ENCODE measurements around the gene GABARAPL2.
A peak's percentile ranks its signal among the peaks of the same experiment; 100 is the strongest.

Gene GABARAPL2

GRCh38 chr16:75622761-75623605 is 56.8 kb downstream of the GABARAPL2 start, which contains the start of gene ADAT1:
ADAT1 (minus strand) TSS chr16:75623281; CDS start chr16:75620799, 2,482 bp downstream.
- Histone ChIP-seq H3K4me1 (ENCODE audit: control insufficient read depth in 1 of 2, insufficient read depth in 1 of 2, low read depth in 1 of 2, low read length in 1 of 2) (peaks cover 28 to 45% of the 10 kb centered on the region in 2 experiments), H3K9me3 (no peaks in the 10 kb centered on the region), H3K27me3 (no peaks in the 10 kb centered on the region), H3K4me3 (ENCODE audit: low read depth in 1 of 2, low read length in 1 of 2) (peak within 1 kb of the TSS; percentile 76 to 81), H3K36me3 (peaks cover 29% of the 10 kb centered on the region), H3K27ac (peak within 1 kb of the TSS; percentile 89)
- TF ChIP-seq, protein P1, sequence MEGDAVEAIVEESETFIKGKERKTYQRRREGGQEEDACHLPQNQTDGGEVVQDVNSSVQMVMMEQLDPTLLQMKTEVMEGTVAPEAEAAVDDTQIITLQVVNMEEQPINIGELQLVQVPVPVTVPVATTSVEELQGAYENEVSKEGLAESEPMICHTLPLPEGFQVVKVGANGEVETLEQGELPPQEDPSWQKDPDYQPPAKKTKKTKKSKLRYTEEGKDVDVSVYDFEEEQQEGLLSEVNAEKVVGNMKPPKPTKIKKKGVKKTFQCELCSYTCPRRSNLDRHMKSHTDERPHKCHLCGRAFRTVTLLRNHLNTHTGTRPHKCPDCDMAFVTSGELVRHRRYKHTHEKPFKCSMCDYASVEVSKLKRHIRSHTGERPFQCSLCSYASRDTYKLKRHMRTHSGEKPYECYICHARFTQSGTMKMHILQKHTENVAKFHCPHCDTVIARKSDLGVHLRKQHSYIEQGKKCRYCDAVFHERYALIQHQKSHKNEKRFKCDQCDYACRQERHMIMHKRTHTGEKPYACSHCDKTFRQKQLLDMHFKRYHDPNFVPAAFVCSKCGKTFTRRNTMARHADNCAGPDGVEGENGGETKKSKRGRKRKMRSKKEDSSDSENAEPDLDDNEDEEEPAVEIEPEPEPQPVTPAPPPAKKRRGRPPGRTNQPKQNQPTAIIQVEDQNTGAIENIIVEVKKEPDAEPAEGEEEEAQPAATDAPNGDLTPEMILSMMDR (IDR thresholded peaks at IDR 0.05) = peak; percentile 19

DNA sequence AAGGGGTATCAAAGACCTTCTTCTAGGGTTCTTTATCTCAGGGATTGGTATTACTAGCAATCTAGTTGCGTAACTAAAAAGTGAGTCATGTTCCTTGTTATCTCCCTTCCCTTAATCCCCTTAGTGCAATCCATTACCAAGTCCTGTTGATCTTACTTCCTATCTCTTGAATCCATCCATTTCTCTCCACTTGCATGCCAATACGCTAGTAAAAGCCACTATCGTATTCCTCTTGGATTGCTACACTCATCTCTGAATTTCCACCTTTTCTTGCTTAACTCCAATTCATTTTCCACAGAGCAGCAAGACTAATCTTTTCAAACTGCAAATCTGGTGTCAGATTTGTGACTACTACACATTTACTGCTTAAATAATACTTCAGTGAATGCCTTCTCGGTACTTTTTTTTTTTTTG is 58.7 kb downstream of the GABARAPL2 start:
- TF ChIP-seq, protein P1 (IDR thresholded peaks at IDR 0.05) = no peak
- peaks cover 42% of the 10 kb centered on the region for H3K36me3 ChIP-seq
- no peak overlapping the region for H3K4me3 ChIP-seq (ENCODE audit: low read depth in 1 of 2, low read length in 1 of 2)
- no peak overlapping the region for H3K27ac ChIP-seq
- H3K9me3 ChIP-seq = no peaks in the 10 kb centered on the region
- H3K4me1 ChIP-seq (ENCODE audit: control insufficient read depth in 1 of 2, insufficient read depth in 1 of 2, low read depth in 1 of 2, low read length in 1 of 2) = peaks cover 35 to 50% of the 10 kb centered on the region in 2 experiments
- no peaks in the 10 kb centered on the region for H3K27me3 ChIP-seq

- peaks cover 58% of the 10 kb centered on the region for H3K36me3 ChIP-seq
- H3K27ac ChIP-seq = no peak overlapping the region
- peaks cover 24 to 32% of the 10 kb centered on the region in 2 experiments for H3K4me1 ChIP-seq (ENCODE audit: control insufficient read depth in 1 of 2, insufficient read depth in 1 of 2, low read depth in 1 of 2, low read length in 1 of 2)
- no peaks in the 10 kb centered on the region for H3K27me3 ChIP-seq
- no peak overlapping the region for H3K4me3 ChIP-seq (ENCODE audit: low read depth in 1 of 2, low read length in 1 of 2)
- TF ChIP-seq, protein P1 (IDR thresholded peaks at IDR 0.05) = no peak
- no peaks in the 10 kb centered on the region for H3K9me3 ChIP-seq
These were observed 60.6 kb downstream of the GABARAPL2 start for GRCh38 chr16:75626806-75627205.

All from neutrophil (primary cell).